Activated CD4-positive, CD25-positive, alpha-beta regulatory T cell (primary cell): Measurements from ENCODE around the gene MKRN3.
A peak's percentile ranks its signal among the peaks of the same experiment; 100 is the strongest.

Source experiments
- DNase-seq, 4 experiments: peaks; one replicate each; lab custom pipeline; 2025; lab: John Stamatoyannopoulos, UW

Gene MKRN3

DNA sequence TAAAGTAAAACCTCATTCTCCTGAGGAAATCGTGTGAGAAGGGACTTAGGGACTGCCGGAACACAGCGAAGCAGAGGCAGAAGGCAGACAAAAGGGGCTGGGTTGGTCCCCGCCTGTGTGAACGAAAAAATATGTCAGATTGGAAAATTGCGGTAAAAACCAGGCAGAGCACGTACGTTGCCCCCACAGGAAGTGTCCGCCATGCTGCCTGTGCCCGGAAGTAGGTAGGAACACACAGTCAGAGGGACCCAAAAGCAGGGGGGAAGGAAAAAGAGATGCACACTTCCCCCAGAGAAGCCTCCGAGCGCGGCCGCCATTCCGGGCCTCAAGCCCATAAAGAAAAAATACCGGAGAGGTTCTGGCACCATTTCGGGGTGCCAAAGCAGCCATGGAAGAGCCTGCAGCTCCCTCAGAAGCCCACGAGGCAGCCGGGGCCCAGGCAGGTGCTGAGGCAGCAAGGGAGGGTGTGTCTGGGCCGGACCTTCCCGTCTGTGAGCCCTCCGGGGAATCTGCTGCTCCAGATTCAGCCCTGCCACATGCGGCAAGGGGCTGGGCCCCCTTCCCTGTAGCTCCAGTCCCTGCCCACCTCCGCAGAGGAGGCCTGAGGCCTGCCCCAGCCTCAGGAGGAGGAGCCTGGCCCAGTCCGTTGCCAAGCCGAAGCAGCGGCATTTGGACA lies at the start of gene MKRN3:
Gene MKRN3 (plus strand): TSS at position 280 of the 676 bp plus-strand sequence. CDS start 109 bp downstream, at position 389.
- peak in 2 of 4 experiments; percentile 4 to 10 for DNase-seq

DNA sequence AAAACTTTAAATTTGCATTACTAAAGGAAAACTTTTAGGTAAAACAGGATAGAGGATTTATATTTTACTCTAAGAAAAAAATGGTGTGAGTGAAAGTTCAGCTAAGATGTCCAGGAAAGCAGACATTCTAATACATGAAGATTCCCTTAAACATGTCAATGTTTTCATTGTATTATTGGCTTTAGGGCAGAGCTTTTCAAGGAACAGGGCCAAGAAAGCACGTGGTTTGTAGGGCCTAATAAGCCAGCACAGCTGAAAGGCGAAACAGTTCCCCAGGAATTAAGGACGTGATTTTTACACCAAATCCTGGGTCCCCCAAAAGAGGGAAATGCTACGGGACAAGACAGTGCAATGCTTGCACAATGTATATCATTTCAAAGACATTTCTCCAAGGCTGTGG lies 48.6 kb upstream of the MKRN3 start:
- DNase-seq: no peak

DNA sequence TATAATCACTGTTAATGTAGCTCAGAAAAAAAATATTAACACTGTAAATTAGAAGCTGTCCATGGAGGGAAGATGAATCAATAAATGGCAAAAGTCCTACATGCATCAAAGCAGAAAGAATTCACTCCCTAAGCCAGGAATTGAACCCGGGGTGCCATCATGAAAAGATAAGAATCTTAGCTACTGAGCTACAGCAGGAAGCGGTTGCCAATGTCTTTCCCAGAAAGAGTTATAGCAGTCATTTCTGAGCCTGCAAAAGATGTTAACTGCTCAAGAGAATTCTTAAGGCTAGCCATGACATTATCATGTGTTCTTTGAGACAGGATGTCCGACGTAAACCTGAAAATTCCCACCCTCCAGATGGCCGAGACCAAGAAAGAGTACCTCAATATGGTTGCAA lies 47.4 kb upstream of the MKRN3 start:
- no peak for DNase-seq

DNA sequence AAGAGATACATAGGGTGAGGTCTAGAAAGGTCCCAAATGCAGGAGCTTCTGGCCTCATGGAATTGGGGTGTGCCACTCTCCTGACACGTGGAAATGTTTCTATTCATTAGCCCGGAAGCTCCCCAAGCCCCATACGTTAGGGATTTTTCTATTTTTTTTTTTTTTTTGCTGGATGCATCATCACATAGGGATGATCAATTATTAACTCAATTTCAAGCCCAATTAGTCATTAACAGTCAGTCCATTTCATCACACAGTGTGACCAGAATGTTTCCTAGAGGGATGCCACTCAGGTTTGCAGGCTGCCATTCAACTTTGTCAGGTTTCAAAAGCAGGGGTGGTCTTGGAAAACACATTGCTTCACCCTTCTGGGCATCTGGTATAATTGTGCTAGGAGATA lies 40.7 kb upstream of the MKRN3 start:
- no peak for DNase-seq

DNA sequence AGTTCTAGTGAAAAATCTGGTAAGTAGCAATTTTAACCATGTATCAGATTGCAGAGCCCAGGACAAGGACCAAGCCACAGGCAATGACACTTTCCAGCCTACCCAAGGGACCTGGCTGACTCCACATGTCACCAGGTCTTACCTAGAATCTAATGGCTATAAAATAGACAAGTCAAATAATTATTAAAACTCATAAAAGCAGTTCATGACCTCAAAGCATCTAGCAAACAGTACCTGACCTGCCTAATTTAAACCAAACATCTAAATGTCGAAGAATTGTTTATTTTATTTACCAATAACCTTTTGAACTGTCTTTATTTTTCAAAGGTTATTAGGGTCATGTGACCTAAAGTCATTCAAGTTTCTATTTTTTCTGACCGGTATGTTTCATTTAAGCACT lies 35.6 kb upstream of the MKRN3 start:
- no peak for DNase-seq

DNA sequence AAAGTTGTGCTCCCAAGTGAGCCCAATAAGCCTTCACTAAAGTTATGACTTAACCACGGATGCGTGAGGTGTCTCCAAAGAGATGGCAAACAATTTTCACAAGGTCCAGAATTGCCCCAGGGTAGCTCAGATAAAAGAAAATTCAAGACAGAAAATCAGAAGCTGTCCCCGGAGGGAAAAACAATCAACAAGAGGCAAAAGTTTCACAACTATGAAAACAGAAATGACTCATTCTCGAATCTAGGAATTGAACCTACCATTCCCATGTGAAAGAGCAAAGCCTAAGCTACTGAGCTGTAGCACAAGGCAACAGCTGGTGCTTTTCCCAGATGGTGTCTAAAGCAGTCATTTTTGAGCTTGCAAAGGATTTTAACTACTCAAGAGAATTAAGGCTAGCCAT lies 33.5 kb upstream of the MKRN3 start:
- DNase-seq: no peak

DNA sequence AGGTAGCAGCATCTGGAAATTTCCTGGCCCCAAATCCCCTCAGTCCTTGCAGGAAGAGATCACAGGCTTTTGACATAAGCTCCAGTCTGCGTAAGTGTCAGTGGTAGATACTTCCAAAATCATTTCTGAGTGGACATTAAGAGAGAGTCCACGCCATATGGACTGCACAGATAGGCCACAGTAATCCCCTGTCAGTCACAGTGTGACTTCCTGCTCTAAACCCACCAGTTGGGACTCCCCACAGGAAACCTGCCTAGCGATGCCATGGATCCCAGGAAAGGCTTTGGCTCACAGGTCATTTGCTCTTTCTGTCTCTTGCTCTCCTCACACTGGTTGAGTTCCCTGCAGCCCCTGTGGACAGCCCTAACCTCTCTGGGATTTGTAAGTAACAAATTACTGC lies 28.8 kb upstream of the MKRN3 start:
- DNase-seq: no peak

DNA sequence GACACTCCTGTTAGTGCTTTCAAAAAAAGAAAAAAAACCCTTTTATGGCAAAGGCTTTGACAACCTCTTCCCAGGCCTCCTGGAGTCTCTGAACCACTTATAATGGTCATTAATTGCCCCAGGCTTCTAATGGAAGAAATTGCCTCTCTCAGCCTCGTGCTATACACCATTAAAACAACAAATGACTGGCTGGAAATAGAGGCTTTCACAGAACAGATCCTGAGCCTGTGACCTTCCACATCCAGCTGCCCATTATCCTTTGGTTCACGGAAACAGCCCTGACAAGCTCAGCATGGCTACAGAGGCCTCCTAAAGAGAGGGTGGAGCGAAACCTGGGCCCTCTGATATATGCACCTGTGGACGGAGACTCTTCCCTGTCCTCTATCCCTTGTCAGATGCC lies 26.8 kb upstream of the MKRN3 start:
- DNase-seq: no peak

DNA sequence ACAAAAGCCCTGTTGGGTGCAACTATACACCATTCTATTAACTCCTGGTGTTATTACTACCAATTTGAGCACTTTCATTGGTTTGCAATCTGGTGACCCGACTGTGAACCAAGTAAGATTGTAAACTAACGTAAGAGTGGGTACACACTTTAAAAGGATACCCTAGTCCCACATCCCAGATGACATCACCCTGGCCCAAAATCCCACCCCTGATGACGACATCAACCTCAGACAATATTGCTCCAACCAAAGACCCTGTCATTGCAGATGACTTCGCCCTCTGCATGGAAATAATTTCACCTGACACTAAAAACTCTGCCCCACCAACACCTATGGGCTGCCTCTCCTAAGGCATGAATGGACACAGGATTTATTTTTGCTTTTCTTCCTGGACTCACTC lies 25.6 kb upstream of the MKRN3 start:
- DNase-seq: no peak

DNA sequence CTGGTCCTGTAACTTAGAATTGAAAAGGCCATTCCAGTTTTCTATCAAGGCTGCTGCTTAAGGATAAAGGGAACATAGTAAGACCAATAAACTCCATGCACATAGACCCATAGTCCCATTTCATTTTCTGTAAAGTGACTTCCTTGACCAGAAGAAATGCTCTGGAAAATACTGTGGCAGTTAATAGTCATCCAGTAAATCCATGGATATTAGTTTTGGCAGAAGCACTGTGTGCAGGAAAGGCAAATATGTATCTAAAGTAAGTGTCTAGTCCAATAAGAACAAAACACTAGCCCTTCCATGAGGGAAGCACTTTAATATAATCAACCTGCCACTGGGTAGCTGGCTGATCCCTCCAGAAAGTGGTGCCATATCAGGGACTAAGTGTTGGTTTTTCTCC lies 19.3 kb upstream of the MKRN3 start:
- no peak for DNase-seq

DNA sequence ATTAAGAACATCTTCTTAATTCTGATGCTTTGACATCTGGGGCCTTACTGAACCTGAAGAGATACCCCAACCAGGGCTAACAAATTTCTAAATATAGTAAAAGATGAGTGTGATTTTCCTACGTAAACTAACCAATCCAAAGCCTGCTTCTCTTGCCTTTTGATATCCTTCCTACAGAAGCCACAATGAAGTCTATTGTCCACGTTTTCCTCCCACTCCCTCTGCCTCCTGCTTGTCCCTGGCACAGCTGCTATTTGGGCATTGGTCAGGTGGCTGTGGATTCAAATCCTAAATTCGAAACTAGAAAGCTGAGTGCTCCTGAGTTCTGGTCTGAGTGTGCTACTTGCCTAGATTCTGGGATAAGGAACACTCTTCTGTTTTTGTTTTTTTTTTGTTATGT lies 17.4 kb upstream of the MKRN3 start:
- no peak for DNase-seq

DNA sequence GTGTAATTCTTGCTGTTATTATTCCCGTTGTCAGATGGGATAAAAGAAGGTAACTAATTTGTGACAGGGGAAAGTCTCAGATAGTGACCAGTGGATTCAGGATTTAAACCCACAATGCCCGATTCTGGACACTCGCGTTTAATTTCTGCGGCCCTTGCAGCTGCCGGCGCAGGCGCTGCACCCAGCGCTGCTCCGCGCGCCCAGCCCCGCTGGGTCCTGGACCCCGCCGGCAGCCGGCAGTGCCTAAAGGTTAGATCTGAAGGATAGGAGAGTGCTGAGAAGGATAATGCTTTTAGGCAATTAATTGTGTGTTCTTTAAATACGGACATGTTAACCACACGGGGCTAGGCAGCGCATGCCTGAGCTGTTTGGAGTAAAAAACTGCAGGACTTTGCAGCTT lies 3.6 kb upstream of the MKRN3 start:
- no peak for DNase-seq

DNA sequence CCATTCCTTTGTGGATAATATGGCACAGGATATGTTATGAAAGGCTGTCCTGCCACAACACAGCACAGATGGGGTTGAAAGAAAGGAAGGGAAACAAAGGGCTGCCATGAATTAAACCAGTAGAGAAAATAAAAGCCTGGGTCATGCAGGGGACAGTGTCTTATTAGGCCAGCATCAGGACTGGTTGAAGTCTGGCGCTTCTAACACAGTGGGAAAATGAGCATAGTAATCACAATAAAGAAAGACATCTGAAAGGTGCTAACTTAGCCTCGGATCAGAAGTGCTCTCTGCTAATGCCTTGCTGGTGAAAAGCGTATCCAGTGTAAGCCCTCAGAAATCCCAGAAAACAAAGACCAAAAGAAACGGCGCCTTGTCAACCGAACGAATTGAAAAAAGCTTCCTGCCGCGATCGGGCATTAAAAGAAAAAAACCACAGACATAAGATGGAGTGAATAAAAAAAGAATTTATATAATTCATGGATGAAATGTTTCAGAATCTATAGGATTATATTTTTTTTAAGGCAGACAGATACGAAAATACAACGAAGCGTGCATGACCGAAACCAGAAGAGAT lies 566 bp upstream of the MKRN3 start:
- DNase-seq: no peak

DNA sequence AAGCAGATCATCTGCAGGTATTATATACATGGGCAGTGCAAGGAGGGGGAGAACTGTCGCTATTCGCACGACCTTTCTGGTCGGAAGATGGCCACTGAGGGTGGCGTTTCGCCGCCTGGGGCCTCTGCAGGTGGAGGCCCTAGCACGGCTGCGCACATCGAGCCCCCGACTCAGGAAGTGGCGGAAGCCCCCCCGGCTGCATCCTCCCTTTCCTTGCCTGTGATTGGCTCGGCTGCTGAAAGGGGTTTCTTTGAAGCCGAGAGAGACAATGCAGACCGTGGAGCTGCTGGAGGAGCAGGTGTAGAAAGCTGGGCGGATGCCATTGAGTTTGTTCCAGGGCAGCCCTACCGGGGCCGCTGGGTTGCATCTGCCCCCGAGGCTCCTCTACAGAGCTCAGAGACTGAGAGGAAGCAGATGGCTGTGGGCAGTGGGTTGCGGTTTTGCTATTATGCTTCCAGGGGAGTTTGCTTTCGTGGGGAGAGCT lies 639 bp downstream of the MKRN3 start:
- DNase-seq: peak in 1 of 4 experiments; percentile 12

DNA sequence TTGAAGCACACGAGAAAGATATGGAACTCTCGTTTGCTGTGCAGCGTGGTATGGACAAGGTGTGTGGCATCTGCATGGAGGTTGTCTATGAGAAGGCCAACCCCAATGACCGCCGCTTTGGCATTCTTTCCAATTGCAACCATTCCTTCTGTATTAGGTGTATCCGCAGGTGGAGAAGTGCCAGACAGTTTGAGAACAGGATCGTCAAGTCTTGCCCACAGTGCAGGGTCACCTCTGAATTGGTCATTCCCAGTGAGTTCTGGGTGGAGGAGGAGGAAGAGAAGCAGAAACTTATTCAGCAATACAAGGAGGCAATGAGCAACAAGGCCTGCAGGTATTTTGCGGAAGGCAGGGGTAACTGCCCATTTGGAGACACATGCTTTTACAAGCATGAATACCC lies 1.2 kb downstream of the MKRN3 start:
- DNase-seq: no peak

DNA sequence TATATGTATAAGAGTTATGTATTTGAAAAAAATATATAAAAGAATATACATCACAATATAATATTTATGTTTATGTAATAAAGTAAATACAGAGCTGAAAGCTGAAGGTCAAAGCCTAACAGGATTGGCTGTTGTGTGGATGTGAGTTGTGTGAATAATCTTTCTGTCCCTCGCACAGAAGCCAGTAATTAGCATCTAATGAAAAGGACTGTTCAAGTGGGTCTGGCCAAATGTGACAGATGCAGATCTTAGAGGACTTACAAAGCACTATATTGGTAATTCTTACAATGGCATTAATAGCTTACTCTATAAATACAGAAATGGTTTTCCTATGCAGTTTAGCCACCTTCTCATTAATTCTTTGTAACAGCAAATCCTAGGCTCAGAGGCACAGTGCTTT lies 2.4 kb downstream of the MKRN3 start:
- DNase-seq: no peak

DNA sequence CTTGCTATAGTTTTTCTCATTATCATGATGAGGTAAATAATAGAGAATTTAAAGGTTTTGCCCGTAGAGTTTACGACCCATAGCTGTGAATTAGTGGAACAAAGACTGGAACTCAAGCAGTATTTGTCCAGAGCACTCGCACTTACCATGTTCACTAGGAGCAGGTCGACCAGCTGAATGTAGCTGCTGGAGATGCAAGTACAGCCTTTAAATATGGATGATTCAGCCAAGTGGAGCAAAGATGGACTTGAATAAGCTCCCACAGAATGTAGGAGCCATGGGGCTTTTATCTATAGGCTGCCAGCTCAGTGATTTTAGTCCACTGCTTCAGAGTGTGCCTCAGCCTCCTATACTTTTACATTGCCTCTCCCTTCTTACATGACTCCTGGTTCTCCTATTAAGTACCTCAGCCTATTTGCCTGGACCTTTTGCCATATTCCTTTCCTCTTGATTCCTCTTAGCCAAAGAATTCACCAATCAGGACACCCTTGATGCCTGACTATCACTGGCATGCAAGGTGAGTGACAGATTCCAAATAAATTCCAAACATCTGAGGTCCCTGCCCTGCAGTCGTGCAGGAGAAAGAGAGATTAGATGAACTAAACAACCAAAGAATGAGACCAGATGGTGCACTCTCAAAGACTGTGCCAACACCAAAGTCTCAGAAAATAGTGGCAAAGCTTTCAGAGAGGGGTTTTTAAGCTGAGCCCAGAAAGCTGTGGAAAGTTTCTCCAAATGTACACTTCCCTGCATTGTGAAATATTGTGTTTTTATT lies 3.9 kb downstream of the MKRN3 start:
- no peak for DNase-seq

DNA sequence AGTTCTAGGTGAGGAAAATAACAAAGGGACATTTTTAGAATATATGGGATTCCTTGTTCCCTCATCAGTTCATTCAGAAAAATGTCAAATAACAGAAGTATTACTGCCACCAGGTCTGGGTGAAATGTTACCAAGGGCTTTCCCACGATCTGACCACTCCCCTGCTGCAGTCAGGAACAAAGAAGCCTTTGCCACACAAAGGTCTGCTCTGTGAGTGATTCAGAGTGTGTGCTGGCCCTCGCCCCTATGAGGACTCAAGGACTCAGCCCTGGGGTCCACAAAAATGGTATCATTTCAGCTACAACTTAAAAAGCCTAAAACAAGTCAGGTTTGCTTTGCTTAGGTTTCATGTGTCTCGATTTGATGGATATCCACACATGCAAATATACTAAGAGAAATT lies 5.0 kb downstream of the MKRN3 start:
- no peak for DNase-seq

DNA sequence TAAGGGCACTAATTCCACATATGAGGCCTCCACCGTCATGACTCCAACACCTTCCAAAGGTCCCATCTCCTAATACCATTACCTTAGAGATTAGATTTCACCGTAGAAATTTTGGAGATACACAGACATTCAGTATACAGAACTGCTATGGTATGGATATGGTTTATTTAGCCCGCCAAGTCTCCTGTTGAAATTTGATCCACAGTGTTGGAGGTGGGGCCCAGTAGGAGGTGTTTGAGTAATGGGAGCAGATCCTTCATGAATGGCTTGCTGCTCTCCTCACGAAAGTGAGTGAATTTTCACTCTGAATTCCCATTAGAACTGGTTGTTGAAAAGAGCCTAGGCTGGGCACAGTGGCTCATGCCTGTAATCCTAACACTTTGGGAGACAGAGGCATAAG lies 7.4 kb downstream of the MKRN3 start:
- DNase-seq: no peak

DNA sequence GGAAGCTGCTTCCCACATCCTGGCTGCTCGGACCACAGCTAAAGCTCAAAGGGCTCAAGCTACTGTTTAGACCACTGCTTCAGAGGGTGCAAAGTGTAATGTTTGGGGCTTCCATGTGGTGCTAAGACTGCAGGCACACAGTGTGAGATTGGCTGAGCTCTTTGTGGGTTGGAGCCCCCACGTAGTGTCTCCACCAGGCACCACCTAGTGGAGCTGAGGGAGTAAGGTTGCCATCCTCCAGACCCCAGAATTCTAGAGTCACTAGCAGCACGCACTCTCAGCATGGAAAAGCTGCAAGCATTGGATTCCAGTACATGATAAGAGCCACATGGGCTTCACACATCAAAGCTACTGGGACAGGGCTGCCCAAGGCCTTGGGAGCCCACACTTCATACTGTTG lies 9.3 kb downstream of the MKRN3 start:
- no peak for DNase-seq

DNA sequence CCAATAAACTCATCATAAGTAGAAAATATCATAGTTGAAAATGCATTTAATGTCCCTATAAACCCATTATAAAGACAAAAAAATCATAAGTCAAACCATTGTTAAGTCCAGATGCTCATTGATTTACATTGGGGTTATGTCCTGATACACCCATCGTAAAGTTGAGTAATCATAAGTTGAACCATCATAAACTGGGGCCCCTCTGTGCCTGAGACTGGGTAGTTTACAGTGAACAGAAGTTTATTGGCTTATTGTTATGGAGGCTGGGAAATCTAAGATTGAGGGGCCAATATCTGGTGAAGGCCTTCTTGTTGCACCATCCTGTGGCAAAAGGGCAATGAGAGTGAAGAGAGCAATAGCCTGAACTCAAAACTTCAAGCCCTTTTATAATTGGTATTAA lies 10.6 kb downstream of the MKRN3 start:
- no peak for DNase-seq

DNA sequence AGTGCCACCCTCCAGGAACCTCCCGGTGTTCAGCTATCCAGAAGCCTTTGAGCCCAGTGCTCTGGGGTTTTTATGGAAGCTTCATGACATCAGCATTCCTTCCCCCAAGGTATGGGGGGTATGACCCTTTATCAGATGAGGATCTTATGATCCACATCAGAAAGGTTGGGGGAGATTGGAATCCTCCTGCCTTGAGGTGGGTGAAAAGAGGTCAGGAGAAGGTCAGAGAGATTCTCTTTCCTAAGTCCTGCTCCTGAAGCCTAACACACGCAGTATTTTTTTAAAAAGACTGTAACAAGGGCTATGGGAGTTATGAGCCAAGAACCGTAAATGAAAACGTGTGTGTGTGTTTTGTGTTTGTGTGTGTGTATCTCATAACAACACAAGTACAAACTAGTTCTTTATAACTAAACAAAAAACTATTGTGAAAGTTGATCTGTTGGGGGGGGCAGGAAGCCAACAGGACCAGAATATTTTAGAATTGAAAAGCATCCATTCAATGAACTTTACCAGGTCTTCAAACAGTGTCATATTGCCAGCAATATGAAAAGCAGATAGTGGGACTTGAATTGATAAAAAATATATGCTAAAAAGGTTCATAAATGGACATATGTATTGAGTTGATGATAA lies 13.2 kb downstream of the MKRN3 start:
- DNase-seq: no peak

DNA sequence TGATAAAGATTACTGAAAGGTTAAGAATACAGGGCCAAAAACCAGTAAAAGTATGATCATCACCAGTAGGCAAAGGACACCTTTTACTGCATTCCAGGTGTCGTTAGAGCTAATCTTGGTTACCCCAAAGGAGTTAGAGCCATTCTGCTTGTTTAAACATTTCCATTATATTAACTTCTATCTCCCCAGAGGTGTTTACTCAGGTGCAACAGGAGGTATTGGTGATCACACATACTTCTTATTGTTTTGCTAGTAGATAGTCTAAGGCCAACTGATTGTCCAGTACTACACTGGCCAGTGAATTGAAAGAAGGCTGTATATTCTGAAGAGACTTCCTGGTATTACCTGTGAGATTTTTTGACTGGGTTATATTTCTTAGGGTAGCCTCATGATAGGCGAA lies 22.8 kb downstream of the MKRN3 start:
- no peak for DNase-seq
